Measurements from ENCODE around the gene BCL2L15.

BCL2L15 gene

GRCh38 chr1:113905435-113905861 lies 18.1 kb upstream of the BCL2L15 start:
- DNase-seq (ENCODE audit: low read depth): no peak

- peak; percentile 100 for DNase-seq (ENCODE audit: low read depth)
These were observed 17.5 kb upstream of the BCL2L15 start, which contains the start of the genes AP4B1 and DCLRE1B for GRCh38 chr1:113904674-113905434. AP4B1 (minus strand) TSS chr1:113904799; CDS start chr1:113904717, 82 bp downstream. DCLRE1B (plus strand) TSS chr1:113905326; CDS start chr1:113905587, 261 bp downstream.

- no peak for DNase-seq (ENCODE audit: low read depth)
These were observed 16.9 kb upstream of the BCL2L15 start for GRCh38 chr1:113904293-113904673.

- no peak for DNase-seq (ENCODE audit: low read depth)
These were observed 16.3 kb upstream of the BCL2L15 start for GRCh38 chr1:113903501-113904292.

GRCh38 chr1:113901191-113901590 lies 13.8 kb upstream of the BCL2L15 start:
- DNase-seq (ENCODE audit: low read depth): no peak

GRCh38 chr1:113899111-113899510 lies 11.7 kb upstream of the BCL2L15 start:
- no peak for DNase-seq (ENCODE audit: low read depth)

- DNase-seq (ENCODE audit: low read depth): no peak
These were observed 10.9 kb upstream of the BCL2L15 start for GRCh38 chr1:113898241-113898814.

GRCh38 chr1:113895961-113896360 lies 8.6 kb upstream of the BCL2L15 start:
- no peak for DNase-seq (ENCODE audit: low read depth)

GRCh38 chr1:113895098-113895497 lies 7.7 kb upstream of the BCL2L15 start:
- DNase-seq (ENCODE audit: low read depth): no peak

- DNase-seq (ENCODE audit: low read depth): no peak
These were observed 5.9 kb upstream of the BCL2L15 start for GRCh38 chr1:113893267-113893666.

- DNase-seq (ENCODE audit: low read depth): no peak
These were observed 4.3 kb upstream of the BCL2L15 start for GRCh38 chr1:113891631-113892220.

DNA sequence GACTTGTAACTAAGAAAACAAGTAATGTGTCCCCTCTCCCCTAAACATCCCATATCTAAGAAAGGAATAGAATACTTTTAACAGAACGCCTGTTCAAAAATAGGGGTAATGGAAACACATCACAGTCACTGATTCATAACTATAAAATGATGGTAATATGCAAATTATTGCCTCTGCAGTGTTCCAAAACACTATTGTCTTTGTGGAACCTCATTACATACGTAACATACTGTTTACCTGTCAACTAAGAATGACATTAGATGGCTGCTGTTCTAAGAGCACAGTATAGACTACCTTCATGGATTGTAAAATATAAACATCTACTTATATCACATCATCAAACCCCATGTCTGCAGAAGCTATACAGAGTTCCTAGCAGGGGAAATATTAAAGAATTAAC lies 3.4 kb upstream of the BCL2L15 start:
- no peak for DNase-seq (ENCODE audit: low read depth)

GRCh38 chr1:113886417-113887401 lies 672 bp downstream of the BCL2L15 start:
- DNase-seq (ENCODE audit: low read depth): no peak

GRCh38 chr1:113881661-113882060 lies 5.7 kb downstream of the BCL2L15 start:
- no peak for DNase-seq (ENCODE audit: low read depth)

GRCh38 chr1:113879739-113880038 lies 7.7 kb downstream of the BCL2L15 start:
- DNase-seq (ENCODE audit: low read depth): no peak

- DNase-seq (ENCODE audit: low read depth): no peak
These were observed 11.2 kb downstream of the BCL2L15 start for GRCh38 chr1:113876176-113876575.

- no peak for DNase-seq (ENCODE audit: low read depth)
These were observed 11.7 kb downstream of the BCL2L15 start for GRCh38 chr1:113875714-113876113.

- peak; percentile 18 for DNase-seq (ENCODE audit: low read depth)
These were observed 13.1 kb downstream of the BCL2L15 start for GRCh38 chr1:113874012-113874879.

DNA sequence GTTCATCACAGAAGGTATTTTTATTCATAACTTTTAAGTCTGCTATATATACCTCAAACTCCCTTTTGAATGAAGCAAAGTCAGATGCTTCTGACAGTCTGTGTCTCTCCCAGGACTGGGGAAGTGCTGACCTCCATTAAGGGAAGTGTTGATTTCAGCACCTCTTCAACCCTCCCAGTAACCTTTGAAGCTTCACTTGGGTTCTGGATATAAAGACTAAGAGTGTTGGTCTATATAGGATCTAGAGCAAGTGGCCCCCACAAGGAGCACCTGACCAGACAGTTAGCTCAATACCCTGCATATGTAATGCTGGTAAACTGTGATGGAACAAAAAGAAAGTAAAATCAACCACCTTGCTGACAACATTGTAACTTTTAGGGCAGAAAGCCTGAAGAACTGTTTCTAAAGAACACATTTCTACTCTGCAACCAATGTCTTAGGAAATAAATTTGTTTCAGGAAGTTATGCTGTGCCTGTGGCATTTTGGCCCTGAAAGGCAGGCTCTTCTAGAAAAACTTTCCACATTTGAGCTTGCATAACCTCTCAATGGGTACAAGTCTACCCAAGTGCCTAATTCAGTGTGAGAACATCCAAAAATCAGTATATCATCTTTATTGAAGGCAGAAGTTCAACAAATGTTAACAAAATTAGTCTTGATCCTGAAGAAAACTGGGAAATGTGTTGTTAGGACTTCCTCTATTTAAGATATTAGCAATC lies 15.0 kb downstream of the BCL2L15 start:
- DNase-seq (ENCODE audit: low read depth): no peak
